GM12878 (cell line): Measurements from ENCODE around the gene CNNM2.

Experiments
- BCL3 ChIP-seq: IDR thresholded peaks from 2 replicates; pipeline ENCODE4 v1.6.1; 2011; ENCODE audit warnings: borderline replicate concordance, low read depth, mild to moderate bottlenecking, moderate library complexity, low read length; ENCODE audit not compliant: insufficient read depth, poor library complexity, severe bottlenecking
- CHD2 ChIP-seq: IDR thresholded peaks from 2 replicates; pipeline ENCODE4 v1.6.1; 2011; ENCODE audit warnings: low read depth, low read length, improper control_type of control experiment, borderline replicate concordance
- CTCF ChIP-seq, 3 experiments: IDR thresholded peaks in 2 of 3; conservative IDR thresholded peaks in 1 of 3; 2 replicates each; pipeline ENCODE4 v1.5.1; 2011; ENCODE audit warnings: low read depth in 3 of 3, low read length in 3 of 3, mild to moderate bottlenecking in 3 of 3, control low read depth in 2 of 3, moderate library complexity in 2 of 3, inconsistent platforms in 1 of 3, mixed read lengths in 1 of 3; ENCODE audit not compliant: control insufficient read depth in 2 of 3, insufficient read depth in 1 of 3; ENCODE audit errors: extremely low read depth in 1 of 3
- EP300 ChIP-seq, 2 experiments: fragments of 150-350 bp in 1 of 2; IDR thresholded peaks; 2 replicates each; pipeline ENCODE4 v1.6.1; 2011 to 2012; ENCODE audit warnings: low read depth in 2 of 2, low read length in 2 of 2, borderline replicate concordance in 1 of 2, improper control_type of control experiment in 1 of 2, inconsistent platforms in 1 of 2; ENCODE audit not compliant: control insufficient read depth in 1 of 2
- ESRRA ChIP-seq: IDR thresholded peaks from 2 replicates; pipeline ENCODE4 v1.6.1; 2012; ENCODE audit warnings: mild to moderate bottlenecking, low read length, improper control_type of control experiment
- FOS ChIP-seq: IDR thresholded peaks from 3 replicates; pipeline ENCODE4 v1.6.1; 2011; ENCODE audit warnings: borderline replicate concordance; ENCODE audit not compliant: insufficient read length; ENCODE audit errors: extremely low read depth
- FOXK2 ChIP-seq: fragments of 450-650 bp; IDR thresholded peaks from 2 replicates; pipeline ENCODE4 v1.6.1; 2017; ENCODE audit warnings: mild to moderate bottlenecking, moderate library complexity
- GABPA ChIP-seq: IDR thresholded peaks from 2 replicates; pipeline ENCODE4 v1.6.1; 2014; ENCODE audit warnings: antibody characterized with exemption, low read depth, mild to moderate bottlenecking, inconsistent platforms
- POLR2AphosphoS5 ChIP-seq: IDR thresholded peaks from 2 replicates; pipeline ENCODE4 v1.6.1; 2011; ENCODE audit warnings: mild to moderate bottlenecking, low read length, inconsistent platforms
- REST ChIP-seq: IDR thresholded peaks from 2 replicates; pipeline ENCODE4 v1.6.1; 2012; ENCODE audit warnings: mild to moderate bottlenecking, low read depth, low read length

- TF ChIP-seq POLR2AphosphoS5 (no peak), CHD2 (no peak), ESRRA (no peak), FOS (no peak), EP300 (IDR thresholded peaks at IDR 0.05; ENCODE audit: borderline replicate concordance in 1 of 2, control insufficient read depth in 1 of 2, low read depth in 2 of 2, low read length in 2 of 2) (no peak), FOXK2 (no peak), CTCF (IDR thresholded peaks at IDR 0.05 in 2 of 3, conservative IDR thresholded peaks at IDR 0.05 in 1 of 3; ENCODE audit: control insufficient read depth in 2 of 3, extremely low read depth in 1 of 3, insufficient read depth in 1 of 3, low read depth in 3 of 3, low read length in 3 of 3) (no peak), REST (no peak), BCL3 (no peak), GABPA (no peak)
Observed at GRCh38 chr10:103038570-103038969, 120.5 kb downstream of the CNNM2 start.
